SK-N-SH (cell line): Measurements from ENCODE around the gene AFAP1. TPM values are rescaled to one million over a fixed set of nuclear protein-coding genes. Genes with fewer than 3 reads are reported as not detected.

Source experiments
- CTCF ChIA-PET: fragments of 300-600, 350-600 bp; formaldehyde crosslinking; extraction: SDS; loops from one replicate; lab custom pipeline; 2021; lab: Yijun Ruan, JAX
- POLR2A ChIA-PET: fragments of 350-600 bp; sonication (Branson Sonifier 250); formaldehyde crosslinking; extraction: SDS; loops from one replicate; lab custom pipeline; 2020; ENCODE audit warnings: antibody characterized with exemption, inconsistent platforms; lab: Yijun Ruan, JAX
- DNase-seq: peaks from one replicate; pipeline ENCODE4 v3.0.0; 2012
- H2AFZ ChIP-seq: fragments of 200-600 bp; sonication (generic); 2 replicates; pipeline ENCODE4 v1.8.1; 2016; ENCODE audit warnings: antibody characterized with exemption, mild to moderate bottlenecking, low read depth
- H3F3A ChIP-seq: fragments of 200-600 bp; sonication (generic); replicated peaks from 2 replicates; pipeline ENCODE3; 2016; ENCODE audit warnings: antibody characterized with exemption, mild to moderate bottlenecking; ENCODE audit not compliant: insufficient read depth
- H3K27ac ChIP-seq, 2 experiments: fragments of 200-500 bp in 1 of 2; fragments of 200-600 bp in 1 of 2; sonication (Bioruptor generic) in 1 of 2; sonication (generic), shearing (Covaris generic) in 1 of 2; 2 replicates each; pipeline versions ENCODE4 v1.5.1 to v1.6.1; 2014 to 2016; ENCODE audit warnings: low read depth in 2 of 2, inconsistent platforms in 1 of 2, low read length in 1 of 2, mild to moderate bottlenecking in 1 of 2, mixed read lengths in 1 of 2
- H3K27me3 ChIP-seq: fragments of 200-600 bp; sonication (generic), shearing (Covaris generic); 2 replicates; pipeline ENCODE4 v1.6.1; 2016; ENCODE audit warnings: mixed run types; ENCODE audit not compliant: insufficient read depth
- H3K36me3 ChIP-seq, 2 experiments: fragments of 200-500 bp in 1 of 2; fragments of 200-600 bp in 1 of 2; sonication (Bioruptor generic) in 1 of 2; sonication (generic) in 1 of 2; replicated peaks in 1 of 2; 2 replicates each; pipeline versions ENCODE3 to v1.5.1; 2014 to 2016; ENCODE audit warnings: low read length in 1 of 2, mild to moderate bottlenecking in 1 of 2; ENCODE audit not compliant: insufficient read depth in 2 of 2, control insufficient read depth in 1 of 2
- H3K4me1 ChIP-seq, 2 experiments: fragments of 200-500 bp in 1 of 2; fragments of 200-600 bp in 1 of 2; sonication (Bioruptor generic) in 1 of 2; sonication (generic), shearing (Covaris generic) in 1 of 2; 2 replicates each; pipeline versions ENCODE4 v1.5.1 to v1.6.1; 2014 to 2016; ENCODE audit warnings: low read depth in 1 of 2, low read length in 1 of 2, mixed run types in 1 of 2; ENCODE audit not compliant: insufficient read depth in 2 of 2, control insufficient read depth in 1 of 2
- H3K4me2 ChIP-seq: fragments of 200-600 bp; sonication (generic), shearing (Covaris generic); 2 replicates; pipeline ENCODE4 v1.6.1; 2017; ENCODE audit warnings: mixed run types
- H3K4me3 ChIP-seq, 2 experiments: fragments of 200-500 bp in 1 of 2; fragments of 200-600 bp in 1 of 2; sonication (Bioruptor generic) in 1 of 2; sonication (generic), shearing (Covaris generic) in 1 of 2; 2 replicates each; pipeline versions ENCODE4 v1.5.1 to v1.8.1; 2014 to 2016; ENCODE audit warnings: low read depth in 2 of 2, inconsistent platforms in 1 of 2, low read length in 1 of 2, mild to moderate bottlenecking in 1 of 2, mixed read lengths in 1 of 2, moderate library complexity in 1 of 2
- H3K79me2 ChIP-seq: fragments of 200-600 bp; sonication (generic); 2 replicates; pipeline ENCODE4 v1.8.1; 2017; ENCODE audit warnings: mild to moderate bottlenecking; ENCODE audit not compliant: insufficient read depth
- H3K9ac ChIP-seq: fragments of 200-600 bp; sonication (generic); 2 replicates; pipeline ENCODE4 v1.6.1; 2017; ENCODE audit warnings: mixed run types
- H3K9me2 ChIP-seq: fragments of 200-600 bp; sonication (generic); 2 replicates; pipeline ENCODE4 v1.6.1; 2017; ENCODE audit warnings: mixed run types
- H3K9me3 ChIP-seq: fragments of 200-600 bp; sonication (generic); 2 replicates; pipeline ENCODE4 v1.6.1; 2017; ENCODE audit warnings: mixed run types, mild to moderate bottlenecking, moderate library complexity
- H4K20me1 ChIP-seq: fragments of 200-600 bp; sonication (generic); 2 replicates; pipeline ENCODE4 v1.6.1; 2017; ENCODE audit warnings: mild to moderate bottlenecking, mixed run types; ENCODE audit not compliant: insufficient read depth
- CHD2 ChIP-seq: fragments of 150-350 bp; IDR thresholded peaks from 2 replicates; pipeline ENCODE4 v1.6.1; 2018; ENCODE audit warnings: low read length; ENCODE audit not compliant: partially characterized antibody
- CTCF ChIP-seq: fragments of 200-600 bp; sonication (generic); IDR thresholded peaks from 2 replicates; pipeline ENCODE4 v1.6.1; 2017; ENCODE audit warnings: antibody characterized with exemption, mild to moderate bottlenecking, moderate library complexity
- EZH2phosphoT487 ChIP-seq: fragments of 200-600 bp; sonication (generic); IDR thresholded peaks from 2 replicates; pipeline ENCODE4 v1.6.1; 2017; ENCODE audit warnings: low read depth, mixed run types, mild to moderate bottlenecking, antibody characterized with exemption, moderate library complexity, borderline replicate concordance
- FOXM1 ChIP-seq: IDR thresholded peaks from 2 replicates; pipeline ENCODE4 v1.4.0; 2012; ENCODE audit warnings: low read depth, mild to moderate bottlenecking
- GATA2 ChIP-seq: sonication (generic); formaldehyde crosslinking; IDR thresholded peaks from 2 replicates; pipeline ENCODE4 v1.5.0; 2020; ENCODE audit warnings: mild to moderate bottlenecking, missing genetic modification reagents
- MAX ChIP-seq: IDR thresholded peaks from 2 replicates; pipeline ENCODE4 v1.4.0; 2012; ENCODE audit warnings: low read depth
- MXI1 ChIP-seq: IDR thresholded peaks from 2 replicates; pipeline ENCODE4 v1.6.1; 2012; ENCODE audit warnings: mild to moderate bottlenecking, low read depth, low read length, improper control_type of control experiment
- RAD21 ChIP-seq: IDR thresholded peaks from 2 replicates; pipeline ENCODE4 v1.6.1; 2012; ENCODE audit warnings: mild to moderate bottlenecking, low read length
- RCOR1 ChIP-seq: fragments of 150-350 bp; IDR thresholded peaks from 2 replicates; pipeline ENCODE4 v1.6.1; 2017; ENCODE audit warnings: antibody characterized with exemption, low read length
- RFX5 ChIP-seq: IDR thresholded peaks from 2 replicates; pipeline ENCODE4 v1.6.1; 2012; ENCODE audit warnings: mild to moderate bottlenecking, improper control_type of control experiment, low read length
- TCF12 ChIP-seq: IDR thresholded peaks from 2 replicates; pipeline ENCODE4 v1.4.0; 2012
- TEAD4 ChIP-seq: IDR thresholded peaks from 2 replicates; pipeline ENCODE4 v1.4.0; 2012; ENCODE audit warnings: mild to moderate bottlenecking, borderline replicate concordance; ENCODE audit not compliant: insufficient read depth
- ZBTB33 ChIP-seq: IDR thresholded peaks from 2 replicates; pipeline ENCODE4 v1.4.0; 2012; ENCODE audit warnings: low read depth, borderline replicate concordance
- WGBS: methylation state at CpG from one replicate; pipeline ENCODE4 v1.1.6; 2017; ENCODE audit warnings: low lambda C conversion rate; 5-methylcytosine and 5-hydroxymethylcytosine counted together
- polyA plus RNA-seq, 3 experiments: library from polyadenylated mRNA; depleted of rRNA; stranded (reverse); fragments of >200 nt; gene quantifications; 2 replicates each; pipeline ENCODE4 v1.2.3, GENCODE V29; 2012
- TF ChIP-seq, protein P1 (sequence below): IDR thresholded peaks from 2 replicates; pipeline ENCODE4 v1.6.1; 2012; ENCODE audit warnings: mild to moderate bottlenecking, low read depth, low read length, moderate library complexity

Gene AFAP1
- polyA plus RNA-seq, 1 of the 3 experiments (the other 2 are of a cell fraction) = 67.9 TPM

GRCh38 chr4:7864685-7865084 is 75.0 kb downstream of the AFAP1 start:
- WGBS = 74% methylated on average over 2 of the region's 2 CpGs
- Histone ChIP-seq H2AFZ (no peak overlapping the region), H3K4me3 (no peak overlapping the region), H3K27ac (no peak overlapping the region), H3K9ac (no peak overlapping the region), H3K9me3 (no peaks in the 10 kb centered on the region), H3K4me2 (no peak overlapping the region), H3K9me2 (no peaks in the 10 kb centered on the region), H3K27me3 (no peaks in the 10 kb centered on the region), H3K79me2 (peaks cover 86% of the 10 kb centered on the region), H3F3A (peaks cover 68% of the 10 kb centered on the region), H4K20me1 (no peaks in the 10 kb centered on the region), H3K4me1 (peaks cover 2 to 47% of the 10 kb centered on the region in 2 experiments; a peak in 3 of 4 replicates), H3K36me3 (peaks cover 28 to 56% of the 10 kb centered on the region in 2 experiments)
- TF ChIP-seq CTCF (no peak), ZBTB33 (no peak), MAX (no peak), RCOR1 (no peak), MXI1 (no peak), RFX5 (no peak)
- POLR2A ChIA-PET = no interaction called here
- CTCF ChIA-PET = interaction anchor here (1.0 to 2.5 kb wide), 3 partner anchors 61 to 65 kb away, joined by 4 to 9 read pairs (median 5); no protein-coding TSS in a partner anchor
- no peak for DNase-seq

- WGBS = 96% methylated on average over 4 of the region's 4 CpGs
- Histone ChIP-seq H3F3A (peaks cover 69% of the 10 kb centered on the region), H3K9me3 (no peaks in the 10 kb centered on the region), H3K36me3 (peaks cover 28 to 55% of the 10 kb centered on the region in 2 experiments), H3K9ac (no peak overlapping the region), H3K4me3 (no peak overlapping the region), H4K20me1 (no peaks in the 10 kb centered on the region), H3K79me2 (peaks cover 86% of the 10 kb centered on the region), H3K4me1 (peaks cover 2 to 52% of the 10 kb centered on the region in 2 experiments; a peak in 3 of 4 replicates), H2AFZ (no peak overlapping the region), H3K27me3 (no peaks in the 10 kb centered on the region), H3K27ac (no peak overlapping the region), H3K9me2 (no peaks in the 10 kb centered on the region), H3K4me2 (no peak overlapping the region)
- ChIA-PET POLR2A (no interaction called here), CTCF (interaction anchor here (1.0 to 2.5 kb wide), 4 partner anchors 11 to 65 kb away, joined by 4 to 9 read pairs (median 4); no protein-coding TSS in a partner anchor)
- no peak for DNase-seq
- TF ChIP-seq GATA2 = no peak
- TF ChIP-seq RAD21 = no peak
- no peak for TF ChIP-seq TEAD4
- no peak for TF ChIP-seq CTCF
- TF ChIP-seq EZH2phosphoT487 = no peak
- no peak for TF ChIP-seq FOXM1
- no peak for TF ChIP-seq CHD2
- TF ChIP-seq MAX = no peak
- TF ChIP-seq, protein P1, sequence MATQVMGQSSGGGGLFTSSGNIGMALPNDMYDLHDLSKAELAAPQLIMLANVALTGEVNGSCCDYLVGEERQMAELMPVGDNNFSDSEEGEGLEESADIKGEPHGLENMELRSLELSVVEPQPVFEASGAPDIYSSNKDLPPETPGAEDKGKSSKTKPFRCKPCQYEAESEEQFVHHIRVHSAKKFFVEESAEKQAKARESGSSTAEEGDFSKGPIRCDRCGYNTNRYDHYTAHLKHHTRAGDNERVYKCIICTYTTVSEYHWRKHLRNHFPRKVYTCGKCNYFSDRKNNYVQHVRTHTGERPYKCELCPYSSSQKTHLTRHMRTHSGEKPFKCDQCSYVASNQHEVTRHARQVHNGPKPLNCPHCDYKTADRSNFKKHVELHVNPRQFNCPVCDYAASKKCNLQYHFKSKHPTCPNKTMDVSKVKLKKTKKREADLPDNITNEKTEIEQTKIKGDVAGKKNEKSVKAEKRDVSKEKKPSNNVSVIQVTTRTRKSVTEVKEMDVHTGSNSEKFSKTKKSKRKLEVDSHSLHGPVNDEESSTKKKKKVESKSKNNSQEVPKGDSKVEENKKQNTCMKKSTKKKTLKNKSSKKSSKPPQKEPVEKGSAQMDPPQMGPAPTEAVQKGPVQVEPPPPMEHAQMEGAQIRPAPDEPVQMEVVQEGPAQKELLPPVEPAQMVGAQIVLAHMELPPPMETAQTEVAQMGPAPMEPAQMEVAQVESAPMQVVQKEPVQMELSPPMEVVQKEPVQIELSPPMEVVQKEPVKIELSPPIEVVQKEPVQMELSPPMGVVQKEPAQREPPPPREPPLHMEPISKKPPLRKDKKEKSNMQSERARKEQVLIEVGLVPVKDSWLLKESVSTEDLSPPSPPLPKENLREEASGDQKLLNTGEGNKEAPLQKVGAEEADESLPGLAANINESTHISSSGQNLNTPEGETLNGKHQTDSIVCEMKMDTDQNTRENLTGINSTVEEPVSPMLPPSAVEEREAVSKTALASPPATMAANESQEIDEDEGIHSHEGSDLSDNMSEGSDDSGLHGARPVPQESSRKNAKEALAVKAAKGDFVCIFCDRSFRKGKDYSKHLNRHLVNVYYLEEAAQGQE = no peak
- TF ChIP-seq TCF12 = no peak
- no peak for TF ChIP-seq RFX5
Observed at GRCh38 chr4:7863911-7864681, 75.6 kb downstream of the AFAP1 start.
